ENCODE data around the gene CEACAM7.

The CEACAM7 gene

DNA sequence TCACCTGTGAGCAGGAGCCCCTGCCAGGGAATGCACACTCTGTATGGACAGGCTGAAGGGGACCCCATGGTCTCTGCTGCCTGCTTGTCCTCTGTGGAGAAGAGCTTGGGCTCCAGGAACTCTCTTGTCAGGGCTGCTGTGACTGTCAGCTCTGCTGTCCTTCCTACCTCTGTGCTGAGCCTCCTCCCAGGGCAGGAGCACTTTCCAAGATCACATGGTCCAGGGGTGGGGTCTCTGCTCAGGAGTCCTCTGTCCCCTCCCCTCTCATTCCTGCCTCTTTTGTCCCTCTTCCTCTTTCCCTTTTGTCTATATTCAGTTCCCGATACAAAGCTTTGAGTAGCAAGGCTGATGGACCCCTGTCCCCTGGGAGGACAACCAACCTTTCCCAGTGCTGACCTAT is at the start of gene CEACAM7:
Gene CEACAM7, minus strand, starts transcription at position 173 of the 400 bp plus-strand sequence. Its CDS starts 105 bp downstream, at position 68.
- no peak within 1 kb of the TSS for H3K4me3 ChIP-seq (replicated peaks; ENCODE audit: low read depth, low read length)
- TF ChIP-seq, protein P1, sequence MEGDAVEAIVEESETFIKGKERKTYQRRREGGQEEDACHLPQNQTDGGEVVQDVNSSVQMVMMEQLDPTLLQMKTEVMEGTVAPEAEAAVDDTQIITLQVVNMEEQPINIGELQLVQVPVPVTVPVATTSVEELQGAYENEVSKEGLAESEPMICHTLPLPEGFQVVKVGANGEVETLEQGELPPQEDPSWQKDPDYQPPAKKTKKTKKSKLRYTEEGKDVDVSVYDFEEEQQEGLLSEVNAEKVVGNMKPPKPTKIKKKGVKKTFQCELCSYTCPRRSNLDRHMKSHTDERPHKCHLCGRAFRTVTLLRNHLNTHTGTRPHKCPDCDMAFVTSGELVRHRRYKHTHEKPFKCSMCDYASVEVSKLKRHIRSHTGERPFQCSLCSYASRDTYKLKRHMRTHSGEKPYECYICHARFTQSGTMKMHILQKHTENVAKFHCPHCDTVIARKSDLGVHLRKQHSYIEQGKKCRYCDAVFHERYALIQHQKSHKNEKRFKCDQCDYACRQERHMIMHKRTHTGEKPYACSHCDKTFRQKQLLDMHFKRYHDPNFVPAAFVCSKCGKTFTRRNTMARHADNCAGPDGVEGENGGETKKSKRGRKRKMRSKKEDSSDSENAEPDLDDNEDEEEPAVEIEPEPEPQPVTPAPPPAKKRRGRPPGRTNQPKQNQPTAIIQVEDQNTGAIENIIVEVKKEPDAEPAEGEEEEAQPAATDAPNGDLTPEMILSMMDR (IDR thresholded peaks at IDR 0.05; ENCODE audit: low read length, missing control alignments), result no peak
- DNase-seq (ENCODE audit: low read depth), result no peak

DNA sequence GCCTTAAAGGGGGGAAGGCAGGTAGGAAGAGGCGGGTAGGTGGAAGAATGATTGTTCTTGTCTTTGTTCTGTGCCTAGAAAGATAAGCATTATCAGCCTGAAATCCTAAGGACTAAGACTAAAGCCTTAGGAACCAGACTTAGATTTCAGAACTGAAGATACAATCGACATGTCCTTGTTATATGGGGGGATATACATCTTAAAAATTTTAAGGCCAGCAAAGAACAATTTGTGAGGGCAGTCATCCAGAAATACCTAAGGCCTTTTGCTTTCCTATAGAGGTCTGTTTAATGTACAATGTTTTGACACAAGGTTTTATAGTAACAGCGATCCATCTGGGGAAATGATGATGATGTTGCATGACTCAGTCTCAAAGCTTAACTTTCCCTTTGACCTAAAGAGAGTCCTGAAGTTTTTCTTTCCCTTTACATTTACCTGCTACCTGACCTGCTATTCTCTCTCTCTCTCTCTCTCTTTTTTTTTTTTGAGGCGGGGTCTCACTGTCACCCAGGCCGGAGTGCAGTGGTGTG is 47.1 kb upstream of the CEACAM7 start:
- DNase-seq (ENCODE audit: low read depth), result no peak
- TF ChIP-seq, protein P1 (IDR thresholded peaks at IDR 0.05; ENCODE audit: low read length, missing control alignments), result no peak
- H3K4me3 ChIP-seq (replicated peaks; ENCODE audit: low read depth, low read length), result no peak overlapping the region

DNA sequence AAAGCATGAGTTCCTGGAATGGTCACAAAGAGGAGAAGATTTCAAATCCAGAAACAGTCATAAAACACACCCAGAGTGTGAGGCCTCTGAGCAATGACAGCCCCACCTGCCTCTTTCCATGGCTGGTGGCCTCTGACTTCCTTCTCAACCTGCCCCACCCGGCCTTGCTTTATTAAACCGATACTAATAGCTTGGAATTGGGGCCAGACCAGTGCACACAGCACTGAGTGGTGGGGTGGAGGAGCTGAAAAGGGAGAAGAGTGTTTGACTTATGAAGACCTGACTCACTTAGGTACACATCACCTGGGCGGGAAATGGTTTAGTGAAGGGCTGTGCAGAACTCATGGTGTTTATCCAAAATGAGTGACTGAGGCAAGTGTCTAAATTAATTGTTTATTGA is 46.5 kb upstream of the CEACAM7 start:
- DNase-seq (ENCODE audit: low read depth), result no peak
- no peak overlapping the region for H3K4me3 ChIP-seq (replicated peaks; ENCODE audit: low read depth, low read length)
- TF ChIP-seq, protein P1 (IDR thresholded peaks at IDR 0.05; ENCODE audit: low read length, missing control alignments), result no peak

DNA sequence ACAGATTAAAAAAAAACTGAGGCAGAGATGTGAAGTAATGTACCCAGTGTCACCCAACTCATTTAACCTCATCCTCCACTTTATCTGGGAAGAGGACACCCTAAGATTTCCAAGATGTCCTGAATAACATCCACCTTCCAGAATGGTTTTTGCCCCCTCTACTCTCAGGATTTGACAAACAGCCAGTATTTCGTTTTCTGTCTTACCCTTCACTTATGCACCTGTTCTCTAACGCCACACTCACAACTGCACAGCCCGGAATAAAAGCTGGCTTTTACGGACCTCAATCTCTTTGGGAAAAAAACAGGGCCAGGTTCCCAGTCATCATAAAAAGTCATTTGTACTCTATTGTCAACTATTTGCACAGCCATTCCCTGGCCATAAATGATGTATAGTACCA is 46.1 kb upstream of the CEACAM7 start:
- TF ChIP-seq, protein P1 (IDR thresholded peaks at IDR 0.05; ENCODE audit: low read length, missing control alignments), result no peak
- no peak for DNase-seq (ENCODE audit: low read depth)
- no peak overlapping the region for H3K4me3 ChIP-seq (replicated peaks; ENCODE audit: low read depth, low read length)

- TF ChIP-seq, protein P1 (IDR thresholded peaks at IDR 0.05; ENCODE audit: low read length, missing control alignments), result no peak
- DNase-seq (ENCODE audit: low read depth), result no peak
- H3K4me3 ChIP-seq (replicated peaks; ENCODE audit: low read depth, low read length), result no peak overlapping the region
Measured at GRCh38 chr19:41726493-41726892, 38.4 kb upstream of the CEACAM7 start.

GRCh38 chr19:41720103-41720502 is 32.0 kb upstream of the CEACAM7 start:
- no peak for DNase-seq (ENCODE audit: low read depth)
- TF ChIP-seq, protein P1 (IDR thresholded peaks at IDR 0.05; ENCODE audit: low read length, missing control alignments), result no peak
- H3K4me3 ChIP-seq (replicated peaks; ENCODE audit: low read depth, low read length), result no peak overlapping the region

- TF ChIP-seq, protein P1 (IDR thresholded peaks at IDR 0.05; ENCODE audit: low read length, missing control alignments), result no peak
- H3K4me3 ChIP-seq (replicated peaks; ENCODE audit: low read depth, low read length), result no peak overlapping the region
- no peak for DNase-seq (ENCODE audit: low read depth)
Measured at GRCh38 chr19:41718761-41719160, 30.7 kb upstream of the CEACAM7 start.
